ENCODE measurements around the gene RDH5. TPM values are rescaled to one million over a fixed set of nuclear protein-coding genes. Genes with fewer than 3 reads are reported as not detected.
A peak's percentile ranks its signal among the peaks of the same experiment; 100 is the strongest.

Gene RDH5
- polyA plus RNA-seq, 1 experiment: 5.2 TPM

- TF ChIP-seq CTCF (IDR thresholded peaks at IDR 0.05; ENCODE audit: low read depth, low read length): no peak
- Histone ChIP-seq H3K27ac (ENCODE audit: low read depth, low read length) (no peak overlapping the region), H3K27me3 (ENCODE audit: control insufficient read depth, insufficient read depth, low read length) (no peaks in the 10 kb centered on the region), H3K9me3 (ENCODE audit: control insufficient read depth, insufficient read depth, low read length) (no peaks in the 10 kb centered on the region; the same call in 1 of the 2 replicates), H3K4me3 (ENCODE audit: low read depth, low read length) (0 out of 2 replicates have a peak overlapping the region, but pooled peaks have one; percentile 22)
- ChIA-PET CTCF (interaction anchor here (2.2 to 3.9 kb wide), 2 partner anchors 8 to 194 kb away, joined by 9 to 32 read pairs; no protein-coding TSS in a partner anchor), POLR2A (interaction anchor here (0.6 kb wide), 1 partner anchor 103 kb away, joined by 9 read pairs; no protein-coding TSS in a partner anchor)
- no peak for DNase-seq (ENCODE audit: low read depth, low spot score)
Measured at GRCh38 chr12:55746174-55746912, 26.1 kb downstream of the RDH5 start.

- ChIA-PET CTCF (interaction anchor here (0.6 to 3.9 kb wide), 6 partner anchors 8 to 250 kb away, joined by 3 to 32 read pairs (median 7); no protein-coding TSS in a partner anchor), POLR2A (interaction anchor here (0.6 kb wide), 1 partner anchor 102 kb away, joined by 9 read pairs; no protein-coding TSS in a partner anchor)
- H3K27ac ChIP-seq (ENCODE audit: low read depth, low read length): no peak overlapping the region
- no peak overlapping the region for H3K4me3 ChIP-seq (ENCODE audit: low read depth, low read length)
- TF ChIP-seq CTCF (IDR thresholded peaks at IDR 0.05; ENCODE audit: low read depth, low read length): no peak
- no peak for DNase-seq (ENCODE audit: low read depth, low spot score)
- H3K27me3 ChIP-seq (ENCODE audit: control insufficient read depth, insufficient read depth, low read length): no peaks in the 10 kb centered on the region
- H3K9me3 ChIP-seq (ENCODE audit: control insufficient read depth, insufficient read depth, low read length): no peaks in the 10 kb centered on the region; the same call in 1 of the 2 replicates
Measured at GRCh38 chr12:55746913-55747231, 26.7 kb downstream of the RDH5 start.

GRCh38 chr12:55748230-55748993, 28.2 kb downstream of the RDH5 start:
- no peaks in the 10 kb centered on the region; the same call in 1 of the 2 replicates for H3K9me3 ChIP-seq (ENCODE audit: control insufficient read depth, insufficient read depth, low read length)
- no peak overlapping the region for H3K27ac ChIP-seq (ENCODE audit: low read depth, low read length)
- no peak overlapping the region for H3K4me3 ChIP-seq (ENCODE audit: low read depth, low read length)
- no peak for TF ChIP-seq CTCF (IDR thresholded peaks at IDR 0.05; ENCODE audit: low read depth, low read length)
- ChIA-PET CTCF (interaction anchor here (1.5 to 3.9 kb wide), 4 partner anchors 10 to 192 kb away, joined by 4 to 32 read pairs (median 8); no protein-coding TSS in a partner anchor), POLR2A (interaction anchor here (0.7 kb wide), 1 partner anchor 9 kb away, joined by 4 read pairs; no protein-coding TSS in a partner anchor)
- DNase-seq (ENCODE audit: low read depth, low spot score): no peak
- H3K27me3 ChIP-seq (ENCODE audit: control insufficient read depth, insufficient read depth, low read length): no peaks in the 10 kb centered on the region

- 0 out of 2 replicates have a peak, but pooled peaks cover 5% of the 10 kb centered on the region for H3K9me3 ChIP-seq (ENCODE audit: control insufficient read depth, insufficient read depth, low read length)
- no peak for DNase-seq (ENCODE audit: low read depth, low spot score)
- ChIA-PET POLR2A (interaction anchor here (0.7 to 1.2 kb wide), 2 partner anchors 12 to 21 kb away, joined by 4 to 9 read pairs; no protein-coding TSS in a partner anchor), CTCF (interaction anchor here (0.7 to 1.4 kb wide), 2 partner anchors 17 to 171 kb away, joined by 3 to 12 read pairs; no protein-coding TSS in a partner anchor)
- H3K27ac ChIP-seq (ENCODE audit: low read depth, low read length): no peak overlapping the region
- no peaks in the 10 kb centered on the region for H3K27me3 ChIP-seq (ENCODE audit: control insufficient read depth, insufficient read depth, low read length)
- TF ChIP-seq CTCF (IDR thresholded peaks at IDR 0.05; ENCODE audit: low read depth, low read length): no peak
- H3K4me3 ChIP-seq (ENCODE audit: low read depth, low read length): no peak overlapping the region
Measured at GRCh38 chr12:55755246-55755645, 35.1 kb downstream of the RDH5 start.
